ENCODE data around the gene COX5B.
"Not testable (repeated sequence)": the region's sequence is repeated elsewhere in the genome, so short reads cannot be mapped to it uniquely, and the experiment has no call there.

The COX5B gene

DNA sequence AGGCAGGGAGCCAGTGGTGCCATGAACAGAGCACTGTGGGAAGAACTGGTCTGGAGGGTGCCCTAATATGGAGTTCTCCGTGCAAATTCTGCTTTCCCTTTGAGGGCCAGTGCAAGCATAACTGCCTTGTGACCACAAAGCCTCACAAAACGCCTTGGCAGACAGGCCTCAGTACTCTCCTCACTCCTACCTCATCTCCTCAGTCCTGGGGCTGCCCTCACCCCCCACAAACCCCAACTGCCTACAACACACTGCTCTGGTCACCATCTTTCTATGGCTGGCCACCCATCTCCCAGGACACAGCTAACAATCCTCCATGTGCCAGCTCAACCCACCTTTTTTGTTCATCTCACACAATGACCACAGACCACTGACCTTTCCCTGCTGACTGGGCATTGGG, 8.9 kb downstream of the COX5B start:
- no peak for DNase-seq

DNA sequence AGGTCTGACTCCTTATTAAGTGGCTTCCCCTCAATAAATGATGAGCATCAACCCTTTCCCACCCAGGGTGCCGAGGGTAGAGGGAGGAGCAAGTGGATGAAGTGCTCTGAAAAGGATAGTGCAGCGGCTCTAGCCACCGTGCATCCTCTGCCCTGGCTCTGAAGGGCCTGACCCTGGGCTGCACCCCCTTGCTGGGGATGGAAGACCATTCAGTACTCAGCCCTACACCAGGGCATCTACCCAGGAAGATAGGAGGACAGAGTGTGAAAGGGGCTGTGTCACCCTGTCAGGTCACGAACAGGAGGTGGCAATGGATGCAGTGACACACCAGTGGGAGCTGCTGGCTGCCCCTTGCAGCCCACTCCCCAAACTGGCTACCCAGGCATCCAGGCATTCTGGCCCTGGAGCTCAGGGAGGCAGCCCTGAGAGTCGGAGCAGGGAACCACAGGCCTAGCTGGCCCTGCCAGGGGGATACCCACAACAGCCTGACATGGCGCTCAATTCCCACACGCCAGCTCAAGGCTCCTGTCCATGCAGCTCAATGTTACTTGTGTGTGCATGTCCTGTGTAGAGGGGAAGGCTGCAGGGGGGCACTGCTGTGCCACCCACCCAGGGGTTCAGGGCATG, 10.4 kb downstream of the COX5B start:
- no peak for DNase-seq

DNA sequence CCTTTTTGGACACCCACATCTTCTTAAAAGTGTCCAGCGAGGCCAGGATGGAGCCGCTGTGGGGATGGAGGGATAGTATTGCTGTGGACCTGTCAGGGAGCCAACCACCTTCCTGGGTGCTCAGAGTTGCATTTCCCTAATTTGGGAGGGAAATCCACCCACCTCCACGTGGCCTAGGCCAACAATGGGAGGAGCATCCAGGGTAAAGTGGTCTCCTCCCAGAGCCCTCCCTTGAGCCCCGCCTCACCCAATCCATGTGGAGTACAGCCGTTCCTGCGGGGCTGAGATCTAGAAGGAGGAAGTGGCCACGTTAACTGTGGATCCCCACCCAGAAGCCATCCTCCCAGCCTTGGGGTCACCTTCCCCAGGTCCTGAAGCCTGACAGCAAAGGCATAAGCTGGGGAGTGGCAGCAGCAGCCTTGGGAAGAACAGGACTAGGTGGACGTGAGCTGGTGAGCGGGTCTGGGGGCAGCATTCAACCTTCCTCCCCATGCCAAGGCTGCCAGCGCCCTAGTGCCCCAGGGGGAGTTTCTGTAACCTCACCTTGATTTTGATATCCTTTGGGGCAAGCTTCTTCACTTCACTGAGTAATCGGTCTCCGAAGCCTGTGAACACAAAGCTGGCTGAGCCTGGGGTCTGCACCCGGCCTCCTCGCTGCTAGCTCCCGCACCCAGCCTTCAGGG, 11.2 kb downstream of the COX5B start:
- DNase-seq, result no peak

DNA sequence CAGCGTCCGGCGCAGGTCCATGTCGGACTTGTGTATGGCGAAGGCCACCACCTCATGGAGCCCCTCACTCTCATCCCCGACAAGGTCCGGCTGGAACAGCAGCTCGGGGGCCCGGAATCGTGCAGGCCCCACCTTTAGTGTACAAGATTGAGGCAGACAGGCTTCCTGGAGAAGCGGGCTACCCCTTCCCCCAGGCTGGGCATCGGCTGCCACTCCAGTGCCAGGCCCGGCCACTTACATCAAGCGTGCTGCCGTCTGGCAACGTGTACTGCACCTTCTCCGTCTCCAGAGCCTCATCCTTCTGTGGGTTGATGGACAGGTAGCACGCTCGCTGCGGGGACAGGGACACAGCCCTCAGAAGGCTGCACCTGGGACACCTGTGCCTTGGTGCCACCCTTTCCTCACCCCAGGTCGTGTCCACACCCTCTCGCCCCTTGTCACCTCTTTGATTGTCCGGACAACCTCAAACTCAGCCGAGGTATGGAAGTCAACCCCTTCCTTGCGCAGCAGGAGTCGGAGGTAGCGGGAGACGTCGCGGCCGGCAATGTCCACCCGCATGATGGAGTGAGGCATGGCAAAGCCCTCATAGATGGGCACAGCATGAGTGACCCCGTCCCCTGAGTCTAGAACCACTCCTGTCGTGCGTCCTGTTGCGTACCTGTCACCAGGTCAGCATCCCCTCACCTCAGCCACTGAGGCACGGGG, 12.3 kb downstream of the COX5B start:
- DNase-seq, result no peak

DNA sequence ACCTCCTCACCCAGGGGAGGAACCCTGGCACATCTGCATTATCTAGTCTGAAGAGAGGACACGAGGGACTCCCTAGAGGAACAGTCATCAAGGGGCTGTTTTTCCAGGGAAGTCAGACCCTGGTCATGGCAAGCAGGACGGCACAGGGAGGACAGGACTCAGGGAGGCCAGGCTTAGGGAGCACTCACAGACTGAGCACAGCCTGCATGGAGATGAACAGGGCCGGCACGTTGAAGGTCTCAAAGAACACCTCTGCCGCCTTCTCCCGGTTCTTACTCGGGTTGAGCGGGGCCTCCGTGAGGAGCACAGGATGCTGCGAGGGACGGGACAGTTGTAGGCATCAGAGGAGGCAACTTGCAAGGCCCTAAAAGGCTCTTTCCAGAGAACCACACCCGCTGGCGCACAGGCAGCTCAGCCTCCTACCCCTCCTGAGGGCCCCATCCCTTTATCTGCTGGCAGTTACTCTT, 12.9 kb downstream of the COX5B start:
- no peak for DNase-seq

DNA sequence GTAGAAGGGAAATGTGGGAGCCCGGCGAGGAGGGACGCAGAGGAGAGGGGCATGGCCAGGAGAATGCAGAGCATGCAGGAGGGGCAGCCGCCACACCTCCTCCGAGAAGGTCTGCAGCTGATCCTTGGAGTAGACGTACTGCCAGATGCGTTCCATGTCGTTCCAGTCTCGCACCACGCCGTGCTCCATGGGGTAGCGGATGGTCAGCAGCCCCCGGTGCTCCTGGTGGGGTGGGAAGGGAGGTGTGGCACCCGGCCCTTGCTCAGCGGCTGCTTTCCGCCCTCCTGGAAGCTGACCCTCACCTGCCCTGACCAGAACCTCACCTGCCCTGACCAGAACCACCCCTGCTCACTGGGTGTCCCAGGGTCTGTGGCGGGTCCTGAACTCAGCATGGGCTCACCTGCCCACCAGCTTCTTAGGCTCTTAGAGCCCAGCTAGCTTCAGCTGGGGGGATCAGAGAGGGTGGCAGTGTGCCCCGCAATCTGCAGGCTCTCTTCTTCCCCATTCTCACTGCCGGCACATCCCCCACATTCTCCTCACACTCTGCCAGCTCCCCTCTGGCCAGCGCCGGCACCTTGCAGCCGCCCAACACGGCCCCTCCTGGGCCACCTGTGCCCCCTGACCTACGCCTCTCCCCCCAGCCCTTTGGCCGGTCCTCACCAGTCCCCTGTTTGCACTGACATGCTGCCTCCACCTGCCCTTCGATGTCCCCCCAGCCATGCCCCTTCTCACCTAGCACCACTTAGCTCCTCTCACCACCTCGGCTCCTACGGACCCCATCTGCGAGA, 13.6 kb downstream of the COX5B start:
- no peak for DNase-seq

DNA sequence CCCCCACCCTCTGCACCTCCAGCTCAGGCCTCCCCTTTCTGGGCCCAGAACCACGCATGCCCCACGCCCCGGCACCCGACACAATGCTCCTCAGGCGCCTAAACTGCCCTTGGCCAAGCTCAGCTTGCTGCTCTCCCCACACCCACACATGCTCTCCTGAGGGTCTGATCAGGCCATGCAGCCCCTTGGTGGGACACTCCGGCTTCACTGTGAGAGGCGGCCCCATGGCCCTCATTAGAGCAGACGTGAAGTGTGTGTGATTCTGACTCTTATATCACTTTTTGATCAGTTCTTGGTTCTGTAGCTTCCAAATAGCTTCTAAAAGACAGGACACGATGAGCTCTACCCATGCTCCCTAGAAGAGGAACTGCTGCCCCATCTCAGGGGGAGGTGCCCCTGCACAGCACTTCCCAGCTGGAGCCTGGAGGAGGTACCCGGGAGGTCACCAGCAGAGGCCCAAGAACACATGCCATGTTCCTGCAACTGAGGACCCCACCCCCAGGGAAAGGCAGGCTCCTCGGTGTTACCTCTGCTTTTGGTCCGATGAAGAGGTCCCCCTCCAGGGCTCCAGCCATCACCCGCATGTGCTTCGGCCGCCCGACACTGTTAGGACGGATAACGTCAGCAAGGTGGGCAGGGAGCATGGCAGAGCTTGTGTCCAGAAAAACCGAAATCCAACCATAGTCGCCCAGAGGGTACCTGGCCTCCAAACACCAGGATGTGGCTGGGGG, 14.3 kb downstream of the COX5B start:
- DNase-seq, result no peak

DNA sequence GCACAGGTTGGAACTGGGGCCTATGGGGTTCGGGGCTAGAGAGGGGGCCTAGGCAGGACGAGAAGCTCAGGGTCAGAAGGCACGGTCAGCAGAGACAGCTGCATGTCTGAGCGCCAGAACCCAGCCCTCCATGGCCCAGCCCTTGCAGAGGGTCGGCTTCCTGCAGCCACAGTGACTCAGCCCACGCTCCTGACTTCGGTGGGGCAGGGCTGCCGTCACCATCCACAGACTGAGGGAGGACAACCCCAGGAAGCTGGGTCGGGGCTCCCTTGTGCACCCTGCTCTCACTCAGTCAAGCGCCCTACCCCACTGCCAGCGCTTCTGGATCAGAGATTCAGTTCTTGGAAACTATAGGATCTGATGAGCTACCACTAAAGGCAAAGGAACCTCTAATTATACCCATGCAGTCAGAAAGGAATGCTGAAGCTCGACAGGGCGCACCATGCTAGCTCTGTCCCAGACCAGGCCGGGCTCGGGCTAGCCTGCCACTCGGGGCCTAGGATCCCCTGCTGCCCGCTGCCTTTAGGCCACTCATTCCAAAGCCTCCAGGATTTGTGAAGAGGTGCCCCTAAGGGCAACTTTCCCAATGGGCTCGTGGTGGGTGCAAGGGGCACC, 15.0 kb downstream of the COX5B start:
- no peak for DNase-seq

DNA sequence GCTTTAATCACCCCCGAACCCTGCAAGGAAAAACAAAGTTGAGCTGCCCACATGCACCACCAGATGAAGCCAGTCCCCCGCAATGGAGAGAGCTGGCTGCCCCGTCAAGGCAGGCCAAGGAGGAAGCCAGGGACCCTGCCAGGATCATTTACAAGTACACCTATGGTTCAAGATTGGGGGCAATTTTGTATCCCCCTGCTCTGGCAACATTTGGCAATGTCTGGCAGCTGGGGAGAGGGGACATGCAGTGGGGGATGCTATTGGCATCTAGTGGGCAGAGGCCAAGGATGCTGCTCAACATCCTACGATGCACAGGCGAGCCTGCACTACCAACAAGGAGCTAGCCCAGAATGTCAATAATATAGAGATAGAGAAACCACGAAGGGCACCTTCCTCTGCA, 16.1 kb downstream of the COX5B start:
- no peak for DNase-seq

DNA sequence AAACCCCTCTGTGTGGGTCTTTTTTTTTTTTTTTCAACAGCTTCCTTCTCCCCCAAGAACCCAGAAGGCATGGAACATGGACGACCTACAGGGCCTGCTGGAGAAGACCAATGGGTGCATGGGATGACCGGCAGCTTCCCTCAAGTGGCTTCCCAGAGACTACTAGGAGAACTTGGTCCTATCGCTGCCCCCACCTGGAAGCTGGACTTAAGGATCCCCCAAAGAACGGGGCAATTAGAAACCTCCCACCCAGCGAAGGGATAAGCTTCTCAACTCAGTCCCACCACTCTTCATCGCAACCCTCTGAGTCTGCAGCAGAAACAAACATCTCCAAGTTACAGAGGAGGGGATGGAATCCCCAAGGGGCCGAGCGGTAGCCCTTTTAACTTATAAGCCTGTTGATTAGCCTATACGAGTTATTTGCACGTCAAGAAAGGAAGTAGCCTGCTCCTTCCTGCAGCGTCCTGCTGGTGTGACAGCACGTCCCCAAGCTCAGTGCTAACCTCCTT, 16.6 kb downstream of the COX5B start:
- no peak for DNase-seq

DNA sequence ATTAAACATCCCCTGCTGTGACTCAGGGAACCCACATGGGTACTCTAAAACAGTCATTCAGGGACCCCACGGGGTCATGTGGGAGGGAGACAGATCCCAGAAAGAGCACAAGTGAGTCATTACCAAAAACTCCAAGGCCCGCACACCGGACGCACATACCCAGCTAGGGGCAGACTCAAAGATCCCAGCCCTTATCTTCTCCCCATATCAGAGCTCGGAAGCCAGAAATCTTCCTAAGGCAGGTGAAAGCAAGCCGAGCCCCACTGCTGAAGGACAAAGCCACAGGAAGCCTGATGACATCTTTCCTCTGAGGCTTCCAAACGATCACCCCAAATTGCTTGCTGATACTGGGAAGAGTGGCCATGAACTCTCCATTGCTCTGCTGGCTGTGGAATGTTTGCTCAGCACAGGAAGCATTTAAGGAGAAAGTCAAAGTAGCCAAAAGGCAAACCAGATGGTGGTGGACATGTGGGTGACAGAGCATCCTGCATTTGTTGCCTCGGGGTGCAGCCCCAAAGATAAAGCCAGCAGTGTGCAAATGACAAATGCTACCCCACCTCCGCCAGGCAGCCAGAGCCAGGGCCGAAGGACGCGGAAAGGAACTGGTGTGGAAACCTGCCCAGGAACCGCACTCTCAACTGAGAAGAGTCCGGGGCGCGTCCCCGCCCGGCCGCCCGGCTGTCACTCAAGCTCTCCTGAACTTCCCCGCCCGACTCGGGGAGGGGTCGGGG, 17.2 kb downstream of the COX5B start:
- DNase-seq, result peak; percentile 68 to 71

DNA sequence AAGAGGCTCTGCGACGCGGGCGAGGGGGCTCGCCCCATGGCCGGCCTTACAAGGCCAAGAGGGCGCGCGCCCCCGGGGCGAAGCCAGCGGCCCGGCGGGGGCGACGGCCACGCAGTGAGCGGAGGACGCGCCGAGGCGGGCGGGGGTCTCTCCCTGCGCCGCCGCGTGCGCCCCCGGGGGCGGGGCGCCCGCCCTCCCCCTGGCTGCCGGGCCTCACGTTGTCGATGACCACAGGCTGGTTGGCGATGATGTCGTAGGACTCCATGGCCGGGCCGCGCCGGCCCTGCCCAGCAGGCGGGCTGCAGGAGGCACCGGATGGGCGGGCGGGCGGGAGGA, 17.7 kb downstream of the COX5B start:
- no peak for DNase-seq

DNA sequence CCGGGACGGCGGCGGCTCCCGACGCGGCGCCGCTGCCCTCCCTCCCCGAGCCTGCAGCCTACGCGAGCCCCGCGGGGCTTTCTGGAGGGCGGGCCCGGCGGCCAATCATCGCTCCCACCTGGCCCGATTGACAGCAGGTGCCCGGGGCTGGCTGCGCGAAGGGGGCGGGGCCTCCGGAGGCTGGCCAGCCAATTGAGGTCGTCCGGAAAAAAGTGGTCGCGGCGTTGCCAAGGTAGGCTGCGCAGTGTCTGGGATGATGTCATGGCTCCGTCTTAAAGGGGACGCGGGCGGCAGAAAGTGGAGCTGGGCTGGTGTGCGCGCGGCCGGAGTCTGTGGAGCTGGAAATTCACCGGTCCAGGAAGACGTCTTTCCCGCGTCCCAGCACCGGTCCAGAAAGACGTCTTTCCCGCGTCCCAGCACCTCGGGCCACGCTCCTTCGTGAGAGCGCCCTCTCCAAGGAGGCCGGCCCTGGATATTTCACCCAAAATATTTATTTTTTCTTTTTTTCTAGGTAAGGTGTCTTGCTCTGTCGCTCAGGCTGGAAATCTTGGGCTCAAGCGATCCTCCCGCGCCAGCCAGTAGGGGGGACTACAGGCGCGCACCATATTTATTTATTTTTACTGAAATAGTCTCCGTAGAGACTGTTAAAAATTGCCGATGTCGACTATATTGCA, 18.2 kb downstream of the COX5B start, which contains the start of gene ACTR1B:
ACTR1B (minus strand) TSS at position 83 of the 674 bp plus-strand sequence. CDS start 154 bp downstream, outside the sequence.
- DNase-seq, result peak; percentile 98 to 99

DNA sequence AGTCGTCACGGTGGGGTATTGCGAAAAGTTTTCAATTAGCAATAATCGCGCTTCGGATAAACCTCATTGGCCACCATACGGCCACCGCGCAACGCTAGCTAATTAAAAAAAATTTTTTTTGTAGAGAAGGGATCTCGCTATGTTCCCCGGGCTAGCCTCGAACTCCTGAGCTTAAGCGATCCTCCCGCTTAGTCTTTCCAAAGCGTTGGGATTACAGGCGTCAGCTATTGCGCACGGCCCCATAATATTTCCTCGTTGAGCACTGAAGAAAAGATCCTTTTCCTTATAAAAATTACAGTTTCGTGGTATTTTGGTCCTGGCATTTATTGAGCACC, 18.7 kb downstream of the COX5B start:
- DNase-seq, result no peak

DNA sequence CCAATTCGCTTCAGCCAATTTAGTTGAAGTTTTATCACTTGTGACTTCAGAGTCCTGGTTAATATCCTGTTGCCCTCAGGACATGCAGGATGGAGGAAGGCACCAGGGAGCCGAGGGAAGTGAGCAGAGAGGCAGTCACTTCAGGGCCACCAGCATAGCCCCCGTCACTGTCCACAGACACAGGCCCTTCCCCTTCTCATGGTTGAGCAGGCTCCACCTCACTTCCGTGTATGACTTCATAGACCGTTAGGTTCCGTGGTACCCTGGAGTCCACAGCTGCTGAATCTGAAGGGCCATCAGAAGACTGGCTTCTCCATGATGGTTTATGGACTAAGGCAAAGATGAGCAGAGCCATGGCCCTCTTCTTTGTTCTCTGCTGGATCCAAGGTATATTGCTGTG, 23.6 kb downstream of the COX5B start, which contains the start of gene C2orf92:
C2orf92 (plus strand) TSS at position 266 of the 400 bp plus-strand sequence; CDS start at position 342, 76 bp downstream.
- DNase-seq, result no peak

DNA sequence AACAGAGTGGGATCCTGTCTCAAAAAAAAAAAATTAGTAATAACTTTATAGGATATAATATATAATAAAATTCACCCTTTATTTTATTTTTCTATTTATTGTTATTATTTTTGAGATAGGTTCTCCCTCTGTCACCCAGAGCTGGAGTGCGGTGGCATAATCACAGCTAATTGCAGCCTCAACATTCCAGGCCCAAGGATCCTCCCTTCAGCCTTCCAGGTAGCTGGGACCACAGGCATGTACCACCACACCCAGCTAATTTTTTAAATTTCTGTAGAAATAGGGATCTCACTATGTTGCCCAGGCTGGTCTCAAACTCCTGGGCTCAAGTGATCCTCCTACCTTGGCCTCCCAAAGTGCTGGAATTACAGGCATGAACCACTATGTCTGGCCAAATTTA, 24.6 kb downstream of the COX5B start:
- no peak for DNase-seq

DNA sequence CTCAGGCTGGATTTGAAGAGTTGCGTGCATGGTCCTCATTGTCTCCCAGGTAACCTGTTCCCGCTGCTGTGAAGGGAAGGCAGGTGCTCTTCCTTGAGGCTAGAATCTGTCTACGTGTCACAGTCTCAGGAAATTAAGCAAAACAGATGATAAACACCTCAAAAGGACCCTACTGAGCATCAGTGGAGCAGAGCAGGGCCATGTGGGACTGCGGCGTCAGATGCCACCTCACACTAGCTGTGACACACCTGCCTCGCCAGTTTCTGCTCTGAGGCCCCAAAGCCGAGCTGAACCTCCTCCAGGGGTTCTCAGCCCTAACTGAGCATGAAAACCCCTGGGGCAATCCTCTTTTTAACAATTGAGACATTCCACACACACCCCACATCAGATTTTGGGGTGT, 25.7 kb downstream of the COX5B start:
- DNase-seq, result no peak

DNA sequence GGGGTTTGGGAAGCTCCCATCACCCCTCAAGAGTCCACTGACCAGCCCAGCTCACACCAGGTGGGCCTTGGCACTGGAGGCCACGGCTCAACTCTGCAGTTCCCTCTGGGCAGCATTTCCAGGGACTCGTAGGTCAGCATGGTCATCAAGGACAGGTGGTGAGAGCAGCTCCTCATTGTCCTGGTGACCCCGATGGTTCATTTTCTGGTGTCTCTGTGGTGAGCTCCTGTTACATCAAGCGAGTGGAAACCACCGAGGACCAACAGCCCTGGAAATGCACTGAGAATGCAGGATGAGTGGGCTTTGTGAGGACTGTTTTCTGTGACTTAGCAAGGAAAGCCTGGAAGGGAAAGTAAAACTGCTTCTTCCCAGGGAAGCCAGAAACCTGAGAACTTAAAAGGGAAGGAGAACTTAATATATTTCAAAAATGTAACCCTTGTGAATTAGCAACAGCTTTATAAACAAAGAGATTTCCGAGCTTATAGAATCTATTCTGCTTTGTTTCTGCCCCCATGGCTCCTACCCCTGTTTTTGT, 26.8 kb downstream of the COX5B start:
- not testable (repeated sequence) for DNase-seq

DNA sequence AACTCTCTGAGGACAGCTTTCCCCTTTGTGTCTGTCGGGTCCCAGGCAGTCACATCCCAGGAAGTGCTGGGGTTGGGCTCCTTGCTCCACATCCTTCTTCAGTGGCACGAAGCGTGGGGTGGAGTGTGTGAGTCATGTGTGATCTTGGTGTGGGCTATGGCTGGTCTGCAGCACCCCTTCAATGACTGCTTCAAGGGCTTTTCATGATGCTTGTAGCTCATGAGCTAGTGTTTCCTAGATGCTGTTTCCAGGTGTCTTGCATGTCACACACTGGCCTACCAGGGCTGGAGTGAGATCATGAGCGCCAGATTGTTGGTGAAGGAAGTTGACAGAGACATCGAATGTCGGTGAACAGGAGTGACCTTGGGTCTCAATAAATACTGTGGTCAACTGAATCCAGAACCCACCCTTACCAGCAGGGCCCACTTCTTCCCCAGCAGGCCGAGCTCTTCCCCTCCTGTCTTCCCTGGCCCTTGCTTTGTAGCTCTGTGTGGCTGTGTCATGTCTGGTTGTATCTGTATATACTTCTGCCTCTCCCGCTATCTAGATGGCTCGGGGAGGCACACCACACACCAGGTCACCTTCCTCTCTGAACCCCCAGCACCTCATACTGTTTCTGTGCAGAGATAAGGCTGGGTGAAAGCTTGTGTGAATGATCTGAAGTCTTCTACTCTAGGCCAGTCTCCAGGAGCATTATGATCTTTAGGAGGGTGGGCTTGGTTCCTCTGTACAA, 27.5 kb downstream of the COX5B start:
- DNase-seq, result no peak

DNA sequence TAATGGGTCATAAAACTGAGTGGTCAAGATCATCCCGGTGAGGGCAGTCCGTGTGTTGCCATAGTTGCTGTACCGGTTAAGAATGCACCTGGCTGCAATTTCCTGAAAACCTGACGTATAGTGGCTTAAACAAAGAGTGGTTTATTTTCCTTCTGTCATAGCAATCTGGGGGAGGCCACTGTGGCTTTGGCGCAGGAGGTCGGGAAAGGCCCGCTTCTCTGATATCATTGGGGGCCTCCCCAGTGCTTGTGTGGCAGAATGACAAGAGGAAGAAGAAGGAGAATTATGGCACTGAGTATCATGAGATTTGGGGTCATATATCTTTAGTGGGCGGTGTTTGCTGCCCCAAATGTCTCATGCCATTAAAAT, 28.0 kb downstream of the COX5B start:
- no peak for DNase-seq
